ENCODE data around the gene IER3. TPM values are rescaled to one million over a fixed set of nuclear protein-coding genes. Genes with fewer than 3 reads are reported as not detected.

The IER3 gene
- total and polyA plus RNA-seq, 9 of the 15 experiments (the other 6 are each of a cell fraction or from before 2014, with no cell fraction given), result 1.5 to 30.0 (median 11.5) TPM

DNA sequence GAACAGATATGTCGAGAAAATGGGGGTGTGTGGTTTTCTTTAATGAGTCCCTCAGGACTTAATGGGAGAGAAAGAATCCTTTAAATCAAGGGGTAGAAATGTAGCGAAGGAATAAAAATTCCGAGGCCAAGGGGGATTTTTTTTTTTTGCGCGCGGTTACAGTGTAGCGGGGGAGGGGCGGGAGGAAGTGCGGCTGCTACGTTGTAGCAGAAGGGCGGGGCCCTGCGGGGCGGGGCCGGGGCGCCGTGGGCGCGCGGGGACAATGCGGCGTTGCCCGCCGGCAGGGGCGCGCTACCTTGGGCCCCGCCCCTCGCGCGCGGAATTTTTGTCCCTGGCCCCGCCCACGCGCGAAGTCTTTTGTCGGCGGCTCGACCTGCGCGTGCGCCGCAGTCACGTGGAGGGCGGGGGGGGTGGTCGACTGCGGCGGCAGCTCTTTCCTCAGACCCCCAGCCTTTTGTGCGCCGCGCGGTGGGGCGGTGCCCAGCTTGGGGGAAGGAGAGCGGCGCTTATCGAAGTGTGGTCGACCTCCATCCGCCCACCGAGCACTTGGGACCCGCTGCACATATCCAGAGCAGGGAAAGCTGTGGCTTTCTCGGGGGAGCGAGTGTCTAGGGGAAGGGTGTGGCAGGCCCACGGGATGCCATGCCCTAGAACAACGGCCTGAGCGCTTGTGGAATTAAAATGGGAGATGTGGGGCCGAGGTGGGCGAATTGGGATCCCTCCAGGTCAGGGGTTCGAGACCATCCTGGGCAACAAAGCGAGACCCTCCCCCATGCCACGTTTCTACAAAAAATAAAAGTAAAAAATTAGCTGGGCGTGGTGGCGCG is 22.9 kb downstream of the IER3 start (continued):
- TF ChIP-seq, protein P1, sequence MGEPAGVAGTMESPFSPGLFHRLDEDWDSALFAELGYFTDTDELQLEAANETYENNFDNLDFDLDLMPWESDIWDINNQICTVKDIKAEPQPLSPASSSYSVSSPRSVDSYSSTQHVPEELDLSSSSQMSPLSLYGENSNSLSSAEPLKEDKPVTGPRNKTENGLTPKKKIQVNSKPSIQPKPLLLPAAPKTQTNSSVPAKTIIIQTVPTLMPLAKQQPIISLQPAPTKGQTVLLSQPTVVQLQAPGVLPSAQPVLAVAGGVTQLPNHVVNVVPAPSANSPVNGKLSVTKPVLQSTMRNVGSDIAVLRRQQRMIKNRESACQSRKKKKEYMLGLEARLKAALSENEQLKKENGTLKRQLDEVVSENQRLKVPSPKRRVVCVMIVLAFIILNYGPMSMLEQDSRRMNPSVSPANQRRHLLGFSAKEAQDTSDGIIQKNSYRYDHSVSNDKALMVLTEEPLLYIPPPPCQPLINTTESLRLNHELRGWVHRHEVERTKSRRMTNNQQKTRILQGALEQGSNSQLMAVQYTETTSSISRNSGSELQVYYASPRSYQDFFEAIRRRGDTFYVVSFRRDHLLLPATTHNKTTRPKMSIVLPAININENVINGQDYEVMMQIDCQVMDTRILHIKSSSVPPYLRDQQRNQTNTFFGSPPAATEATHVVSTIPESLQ (CRISPR knock-in tag; IDR thresholded peaks at IDR 0.05), result peak; percentile 74; the same call in 1 of the 2 replicates
- TF ChIP-seq KAT7 (CRISPR knock-in tag; IDR thresholded peaks at IDR 0.05; ENCODE audit: borderline replicate concordance) (peak; percentile 64; the same call in 1 of the 2 replicates), ZSCAN32 (CRISPR knock-in tag; IDR thresholded peaks at IDR 0.05) (peak; percentile 62; the same call in 1 of the 2 replicates), MYBL2 (IDR thresholded peaks at IDR 0.05; ENCODE audit: low read depth) (no peak), MYBL2 (CRISPR knock-in tag; IDR thresholded peaks at IDR 0.05; ENCODE audit: borderline replicate concordance) (no peak), SIX5 (IDR thresholded peaks at IDR 0.05; ENCODE audit: borderline replicate concordance in 1 of 2, insufficient read depth in 1 of 2, low read depth in 1 of 2, low read length in 2 of 2) (no peak), ZNF668 (CRISPR knock-in tag; IDR thresholded peaks at IDR 0.05) (no peak), HNRNPL (IDR thresholded peaks at IDR 0.05; ENCODE audit: low read depth, low read length) (0 out of 2 replicates have a peak, but pooled peaks have one; percentile 68), ARID2 (IDR thresholded peaks at IDR 0.05) (no peak), RAD51 (IDR thresholded peaks at IDR 0.05; ENCODE audit: borderline replicate concordance, low read depth) (peak; percentile 94), ZNF324 (CRISPR knock-in tag; IDR thresholded peaks at IDR 0.05) (peak; percentile 72), PRMT5 (CRISPR knock-in tag; IDR thresholded peaks at IDR 0.05) (no peak), ZFX (CRISPR knock-in tag; IDR thresholded peaks at IDR 0.05) (no peak), TAL1 (IDR thresholded peaks at IDR 0.05) (no peak), FOXA3 (CRISPR knock-in tag; conservative IDR thresholded peaks at IDR 0.05 in 1 of 2, IDR thresholded peaks at IDR 0.05 in 1 of 2) (no peak; a peak in 1 of 4 replicates), RCOR1 (IDR thresholded peaks at IDR 0.05; ENCODE audit: borderline replicate concordance in 1 of 2, low read depth in 2 of 2, low read length in 2 of 2) (peak in 1 of 2 experiments; percentile 51; a peak in 1 of 4 replicates), LARP7 (IDR thresholded peaks at IDR 0.05) (no peak), TAF15 (IDR thresholded peaks at IDR 0.05; ENCODE audit: low read depth, low read length) (no peak), ZNF830 (CRISPR knock-in tag; IDR thresholded peaks at IDR 0.05) (peak; percentile 92; the same call in 1 of the 2 replicates)
- TF ChIP-seq, protein P2, sequence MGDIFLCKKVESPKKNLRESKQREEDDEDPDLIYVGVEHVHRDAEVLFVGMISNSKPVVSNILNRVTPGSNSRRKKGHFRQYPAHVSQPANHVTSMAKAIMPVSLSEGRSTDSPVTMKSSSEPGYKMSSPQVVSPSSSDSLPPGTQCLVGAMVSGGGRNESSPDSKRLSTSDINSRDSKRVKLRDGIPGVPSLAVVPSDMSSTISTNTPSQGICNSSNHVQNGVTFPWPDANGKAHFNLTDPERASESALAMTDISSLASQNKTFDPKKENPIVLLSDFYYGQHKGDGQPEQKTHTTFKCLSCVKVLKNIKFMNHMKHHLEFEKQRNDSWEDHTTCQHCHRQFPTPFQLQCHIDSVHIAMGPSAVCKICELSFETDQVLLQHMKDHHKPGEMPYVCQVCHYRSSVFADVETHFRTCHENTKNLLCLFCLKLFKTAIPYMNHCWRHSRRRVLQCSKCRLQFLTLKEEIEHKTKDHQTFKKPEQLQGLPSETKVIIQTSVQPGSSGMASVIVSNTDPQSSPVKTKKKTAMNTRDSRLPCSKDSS (IDR thresholded peaks at IDR 0.05; ENCODE audit: low read depth, partially characterized antibody), result no peak
- TF ChIP-seq, protein P3, sequence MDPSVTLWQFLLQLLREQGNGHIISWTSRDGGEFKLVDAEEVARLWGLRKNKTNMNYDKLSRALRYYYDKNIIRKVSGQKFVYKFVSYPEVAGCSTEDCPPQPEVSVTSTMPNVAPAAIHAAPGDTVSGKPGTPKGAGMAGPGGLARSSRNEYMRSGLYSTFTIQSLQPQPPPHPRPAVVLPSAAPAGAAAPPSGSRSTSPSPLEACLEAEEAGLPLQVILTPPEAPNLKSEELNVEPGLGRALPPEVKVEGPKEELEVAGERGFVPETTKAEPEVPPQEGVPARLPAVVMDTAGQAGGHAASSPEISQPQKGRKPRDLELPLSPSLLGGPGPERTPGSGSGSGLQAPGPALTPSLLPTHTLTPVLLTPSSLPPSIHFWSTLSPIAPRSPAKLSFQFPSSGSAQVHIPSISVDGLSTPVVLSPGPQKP (CRISPR knock-in tag; IDR thresholded peaks at IDR 0.05), result no peak
- TF ChIP-seq, protein P4, sequence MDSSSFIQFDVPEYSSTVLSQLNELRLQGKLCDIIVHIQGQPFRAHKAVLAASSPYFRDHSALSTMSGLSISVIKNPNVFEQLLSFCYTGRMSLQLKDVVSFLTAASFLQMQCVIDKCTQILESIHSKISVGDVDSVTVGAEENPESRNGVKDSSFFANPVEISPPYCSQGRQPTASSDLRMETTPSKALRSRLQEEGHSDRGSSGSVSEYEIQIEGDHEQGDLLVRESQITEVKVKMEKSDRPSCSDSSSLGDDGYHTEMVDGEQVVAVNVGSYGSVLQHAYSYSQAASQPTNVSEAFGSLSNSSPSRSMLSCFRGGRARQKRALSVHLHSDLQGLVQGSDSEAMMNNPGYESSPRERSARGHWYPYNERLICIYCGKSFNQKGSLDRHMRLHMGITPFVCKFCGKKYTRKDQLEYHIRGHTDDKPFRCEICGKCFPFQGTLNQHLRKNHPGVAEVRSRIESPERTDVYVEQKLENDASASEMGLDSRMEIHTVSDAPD (CRISPR knock-in tag; IDR thresholded peaks at IDR 0.05), result no peak
